PC-9 (cell line): ENCODE measurements around the gene GSAP. TPM values are rescaled to one million over a fixed set of nuclear protein-coding genes. Genes with fewer than 3 reads are reported as not detected.

Source experiments
- BruUV-seq: library from RNA; stranded (reverse); fragments of 400-500 nt; replicated peaks from 2 replicates; lab custom pipeline; 2021; lab: Mats Ljungman, UMichigan
- CTCF ChIA-PET: fragments of 300-600 bp; sonication (Branson Sonifier 250); formaldehyde crosslinking; loops from one replicate; lab custom pipeline; 2022; ENCODE audit warnings: antibody characterized with exemption; lab: Charles Lee
- POLR2A ChIA-PET: fragments of 300-600 bp; sonication (Branson Sonifier 250); formaldehyde crosslinking; loops from one replicate; lab custom pipeline; 2022; ENCODE audit warnings: antibody characterized with exemption; ENCODE audit not compliant: unreplicated experiment; lab: Charles Lee
- DNase-seq, 2 experiments: peaks; one replicate each; pipeline versions ENCODE4 v3.0.0 to v3.0.0-alpha.2; 2015 to 2022; ENCODE audit warnings: mixed read lengths in 1 of 2
- H2AFZ ChIP-seq: fragments of 200-600 bp; sonication (generic); 2 replicates; pipeline ENCODE4 v1.8.1; 2017; ENCODE audit warnings: antibody characterized with exemption
- H3F3A ChIP-seq: fragments of 200-600 bp; sonication (generic); 2 replicates; pipeline ENCODE4 v1.8.1; 2017; ENCODE audit warnings: antibody characterized with exemption, mild to moderate bottlenecking, low read depth; ENCODE audit not compliant: insufficient read depth
- H3K27ac ChIP-seq: fragments of 200-600 bp; sonication (generic); 2 replicates; pipeline ENCODE4 v1.6.1; 2016; ENCODE audit warnings: mixed run types
- H3K27me3 ChIP-seq: fragments of 200-600 bp; sonication (generic); 2 replicates; pipeline ENCODE4 v1.6.1; 2016; ENCODE audit warnings: low read depth, mixed run types; ENCODE audit not compliant: insufficient read depth
- H3K36me3 ChIP-seq: fragments of 200-600 bp; sonication (generic); 2 replicates; pipeline ENCODE4 v1.6.1; 2016; ENCODE audit warnings: low read depth, mixed run types
- H3K4me1 ChIP-seq: fragments of 200-600 bp; sonication (generic); replicated peaks from 2 replicates; pipeline ENCODE4 v1.6.1; 2016; ENCODE audit warnings: mixed run types; ENCODE audit not compliant: insufficient read depth
- H3K4me2 ChIP-seq: fragments of 200-600 bp; sonication (generic); 2 replicates; pipeline ENCODE4 v1.6.1; 2017; ENCODE audit warnings: mixed run types
- H3K4me3 ChIP-seq: fragments of 200-600 bp; sonication (generic); 2 replicates; pipeline ENCODE4 v1.6.1; 2016; ENCODE audit warnings: mixed run types
- H3K79me2 ChIP-seq: fragments of 200-600 bp; sonication (generic); 2 replicates; pipeline ENCODE4 v1.6.1; 2017; ENCODE audit warnings: low read depth, mixed run types
- H3K9me2 ChIP-seq: fragments of 200-600 bp; sonication (generic); 2 replicates; pipeline ENCODE4 v1.8.1; 2017; ENCODE audit warnings: mild to moderate bottlenecking; ENCODE audit not compliant: insufficient read depth
- H3K9me3 ChIP-seq: fragments of 200-600 bp; sonication (generic); 2 replicates; pipeline ENCODE4 v1.8.1; 2016; ENCODE audit warnings: low read depth; ENCODE audit not compliant: insufficient read depth
- H4K20me1 ChIP-seq: fragments of 200-600 bp; sonication (generic); 2 replicates; pipeline ENCODE4 v1.8.1; 2017; ENCODE audit not compliant: insufficient read depth
- CTCF ChIP-seq: fragments of 200-600 bp; sonication (generic); conservative IDR thresholded peaks from 2 replicates; pipeline ENCODE4 v1.6.1; 2017; ENCODE audit warnings: mixed run types, antibody characterized with exemption, mild to moderate bottlenecking, moderate library complexity
- EZH2 ChIP-seq: fragments of 200-600 bp; sonication (generic); IDR thresholded peaks from 2 replicates; pipeline ENCODE4 v1.8.0; 2017; ENCODE audit warnings: antibody characterized with exemption, low read depth
- intact Hi-C: fragments of 100-400 bp; cut with micrococcal nuclease; formaldehyde crosslinking; loops from one replicate; pipeline ENCODE4 v1.10.0; 2022; ENCODE audit not compliant: unreplicated experiment
- total RNA-seq: library from RNA; stranded (reverse); gene quantifications from 2 replicates; pipeline ENCODE4 v1.2.3, GENCODE V29; 2021

Gene GSAP
- total RNA-seq, 1 experiment from 2014 or later, result 15.6 TPM

GRCh38 chr7:77326131-77326530 is 90.0 kb downstream of the GSAP start:
- no peak overlapping the region for H2AFZ ChIP-seq
- peaks cover 44% of the 10 kb centered on the region for H3K4me1 ChIP-seq
- no peaks in the 10 kb centered on the region for H3K79me2 ChIP-seq
- H3K9me3 ChIP-seq, result no peaks in the 10 kb centered on the region
- ChIA-PET POLR2A (no interaction called here), CTCF (no interaction called here)
- no peaks in the 10 kb centered on the region for H3K9me2 ChIP-seq
- H3K4me3 ChIP-seq, result no peak overlapping the region
- no TSS peak for BruUV-seq
- peak in 1 of 2 experiments; percentile 56 for DNase-seq
- TF ChIP-seq EZH2, result no peak
- TF ChIP-seq CTCF, result no peak
- H3K4me2 ChIP-seq, result peak overlapping the region; percentile 40
- no peaks in the 10 kb centered on the region for H3K36me3 ChIP-seq
- intact Hi-C loops, result no loop called here
- H3K27ac ChIP-seq, result peak overlapping the region; percentile 39; the same call in 1 of the 2 replicates
- H3K27me3 ChIP-seq, result no peaks in the 10 kb centered on the region
- H4K20me1 ChIP-seq, result no peaks in the 10 kb centered on the region
- H3F3A ChIP-seq, result no peaks in the 10 kb centered on the region; the same call in 1 of the 2 replicates

DNA sequence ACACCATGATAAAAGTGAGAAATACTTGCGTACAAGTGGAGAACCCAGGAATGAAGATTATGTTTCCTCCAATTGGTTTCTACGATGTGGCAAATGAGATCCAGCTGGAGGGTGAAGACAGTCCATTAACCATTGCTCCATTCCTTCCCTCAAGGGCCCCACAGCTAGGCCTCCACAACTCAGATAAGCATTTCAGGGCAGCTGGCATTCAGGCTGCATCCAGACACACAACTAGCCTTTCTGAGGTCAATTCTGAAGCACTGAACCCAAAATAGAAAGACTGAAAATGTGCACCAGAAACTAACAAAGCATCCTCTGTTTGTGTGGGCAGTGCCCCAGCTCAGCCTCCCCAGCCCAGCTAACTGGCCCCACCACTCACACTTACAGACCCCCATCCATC is 94.8 kb downstream of the GSAP start:
- peaks cover 15% of the 10 kb centered on the region for H3K4me1 ChIP-seq
- H3F3A ChIP-seq, result no peaks in the 10 kb centered on the region
- H4K20me1 ChIP-seq, result no peaks in the 10 kb centered on the region
- POLR2A ChIA-PET, result interaction anchor here (0.6 kb wide), 1 partner anchor 71 kb away, joined by 3 read pairs; no protein-coding TSS in a partner anchor
- H3K9me3 ChIP-seq, result no peaks in the 10 kb centered on the region
- intact Hi-C loops, result no loop called here
- BruUV-seq, result no TSS peak
- peaks cover 10% of the 10 kb centered on the region; the same call in 1 of the 2 replicates for H3K36me3 ChIP-seq
- CTCF ChIA-PET, result no interaction called here
- H3K27ac ChIP-seq, result no peak overlapping the region
- H3K4me2 ChIP-seq, result no peak overlapping the region
- no peak overlapping the region for H2AFZ ChIP-seq
- H3K4me3 ChIP-seq, result no peak overlapping the region
- TF ChIP-seq CTCF, result no peak
- no peaks in the 10 kb centered on the region for H3K27me3 ChIP-seq
- no peaks in the 10 kb centered on the region for H3K79me2 ChIP-seq
- DNase-seq, result no peak
- no peaks in the 10 kb centered on the region for H3K9me2 ChIP-seq

DNA sequence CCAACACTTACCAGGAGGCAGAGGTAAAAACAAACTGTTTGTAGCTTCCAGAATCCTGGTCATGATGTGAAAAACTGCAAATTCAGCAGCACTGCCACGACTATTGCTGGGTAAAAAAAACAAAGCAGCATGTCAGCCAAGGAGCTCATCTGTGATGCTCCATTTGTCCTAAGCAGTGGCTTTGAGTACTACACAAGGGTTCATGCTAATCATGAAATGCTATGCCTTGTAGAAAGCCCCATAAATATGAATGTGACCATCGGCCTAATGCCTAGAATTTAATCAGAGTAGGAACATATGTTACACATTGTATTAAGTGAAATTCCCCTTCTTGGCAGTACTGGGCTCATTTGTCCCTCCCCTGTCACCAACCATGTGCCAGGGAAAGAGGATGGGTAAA is 95.4 kb downstream of the GSAP start:
- no peak overlapping the region for H2AFZ ChIP-seq
- no peaks in the 10 kb centered on the region for H3K9me3 ChIP-seq
- H3K36me3 ChIP-seq, result peaks cover 10% of the 10 kb centered on the region; the same call in 1 of the 2 replicates
- intact Hi-C loops, result no loop called here
- no peak overlapping the region for H3K4me2 ChIP-seq
- no peaks in the 10 kb centered on the region for H3F3A ChIP-seq
- H3K9me2 ChIP-seq, result no peaks in the 10 kb centered on the region
- CTCF ChIA-PET, result no interaction called here
- H3K27ac ChIP-seq, result no peak overlapping the region
- H4K20me1 ChIP-seq, result no peaks in the 10 kb centered on the region
- POLR2A ChIA-PET, result no interaction called here
- H3K27me3 ChIP-seq, result no peaks in the 10 kb centered on the region
- no TSS peak for BruUV-seq
- TF ChIP-seq EZH2, result no peak
- no peak for TF ChIP-seq CTCF
- no peaks in the 10 kb centered on the region for H3K79me2 ChIP-seq
- DNase-seq, result no peak
- no peak overlapping the region for H3K4me3 ChIP-seq
- peaks cover 12% of the 10 kb centered on the region for H3K4me1 ChIP-seq
